Activated CD4-positive, alpha-beta T cell treated with anti-CD3 and anti-CD28 coated beads, Interleukin-2, amount 50 U/mL, for 1 hour (primary cell): ENCODE results near the gene KRTAP5-6.
"Not testable (repeated sequence)": the region's sequence is repeated elsewhere in the genome, so short reads cannot be mapped to it uniquely, and the experiment has no call there.

Experiments used
- DNase-seq: peaks from one replicate; pipeline ENCODE4 v3.0.0-alpha.2; 2020

Gene KRTAP5-6

GRCh38 chr11:1662699-1663283 is 34.2 kb upstream of the KRTAP5-6 start:
- DNase-seq, result not testable (repeated sequence)

GRCh38 chr11:1665313-1665712 is 31.7 kb upstream of the KRTAP5-6 start:
- no peak for DNase-seq

GRCh38 chr11:1667121-1667850 is 29.7 kb upstream of the KRTAP5-6 start:
- DNase-seq, result no peak

- no peak for DNase-seq
Observed at GRCh38 chr11:1667906-1668305, 29.1 kb upstream of the KRTAP5-6 start.

DNA sequence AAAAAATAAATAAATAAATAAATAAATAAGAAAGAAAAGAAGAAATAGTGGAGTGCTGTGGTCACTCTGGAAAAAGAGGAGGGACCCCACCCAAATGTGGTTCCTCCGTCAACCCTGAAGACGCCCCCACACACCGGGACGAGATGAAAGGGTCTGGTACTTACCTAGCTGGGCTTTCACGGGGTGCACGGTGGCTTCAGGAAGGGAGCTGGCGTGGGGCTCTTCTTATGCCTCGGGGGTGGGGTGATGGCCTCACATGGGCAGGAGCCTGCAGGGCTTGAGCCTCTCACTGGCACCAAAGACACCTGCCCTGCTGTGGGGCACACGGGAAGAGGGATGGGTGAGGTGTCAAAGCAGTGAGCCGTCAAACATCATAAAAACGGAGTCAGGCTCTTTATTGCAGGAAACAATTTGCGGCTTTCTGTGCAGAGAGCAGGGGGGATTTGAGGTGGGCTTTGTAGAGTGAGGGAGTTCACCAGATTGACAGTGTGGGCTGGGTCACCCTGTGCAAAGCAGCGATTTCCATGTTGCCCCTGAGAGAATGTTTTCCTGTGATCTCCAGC is 28.0 kb upstream of the KRTAP5-6 start:
- no peak for DNase-seq

DNA sequence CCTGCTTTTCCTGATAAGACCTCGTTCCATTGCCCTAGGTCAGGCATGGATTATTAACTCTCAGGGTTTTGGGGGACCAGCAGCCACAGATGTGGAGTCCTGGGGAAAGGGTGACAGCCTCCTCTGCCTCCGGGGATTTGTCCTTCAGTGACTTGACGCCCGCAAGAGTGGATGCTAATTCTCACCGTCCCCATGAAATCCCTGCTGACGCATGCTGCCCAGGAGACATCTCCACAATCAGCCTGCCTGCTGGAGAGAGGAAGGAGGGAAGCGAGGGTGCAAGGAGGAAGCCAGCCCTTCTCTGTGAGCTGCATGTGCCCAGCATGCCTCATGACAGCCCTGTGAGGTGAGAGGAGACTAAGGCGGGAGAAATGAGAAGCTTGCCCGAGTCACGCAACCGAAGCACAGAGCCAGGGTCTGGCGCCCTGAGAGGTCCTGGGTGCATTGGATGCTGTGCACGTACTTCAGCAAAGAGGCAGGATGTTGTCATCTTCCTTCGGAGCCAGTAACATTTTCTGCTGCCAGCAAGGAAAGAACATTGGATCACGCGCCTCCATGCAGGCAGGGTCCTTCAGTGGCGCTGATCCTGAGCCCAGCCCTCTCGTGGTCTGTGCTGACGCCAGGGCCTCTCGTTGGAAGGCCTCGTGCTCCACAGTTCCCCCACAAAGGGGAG is 27.3 kb upstream of the KRTAP5-6 start:
- no peak for DNase-seq

DNA sequence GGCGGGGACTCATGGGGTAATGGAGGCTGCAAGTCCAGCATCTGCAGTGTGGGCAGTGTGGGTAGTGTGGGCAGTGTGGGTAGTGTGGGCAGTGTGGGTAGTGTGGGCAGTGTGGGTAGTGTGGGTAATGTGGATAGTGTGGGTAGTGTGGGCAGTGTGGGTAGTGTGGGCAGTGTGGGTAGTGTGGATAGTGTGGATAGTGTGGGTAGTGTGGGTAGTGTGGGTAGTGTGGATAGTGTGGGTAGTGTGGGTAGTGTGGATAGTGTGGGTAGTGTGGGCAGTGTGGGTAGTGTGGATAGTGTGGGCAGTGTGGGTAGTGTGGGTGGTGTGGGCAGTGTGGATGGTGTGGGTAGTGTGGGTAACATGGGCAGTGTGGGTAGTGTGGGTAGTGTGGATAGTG is 26.5 kb upstream of the KRTAP5-6 start:
- not testable (repeated sequence) for DNase-seq

DNA sequence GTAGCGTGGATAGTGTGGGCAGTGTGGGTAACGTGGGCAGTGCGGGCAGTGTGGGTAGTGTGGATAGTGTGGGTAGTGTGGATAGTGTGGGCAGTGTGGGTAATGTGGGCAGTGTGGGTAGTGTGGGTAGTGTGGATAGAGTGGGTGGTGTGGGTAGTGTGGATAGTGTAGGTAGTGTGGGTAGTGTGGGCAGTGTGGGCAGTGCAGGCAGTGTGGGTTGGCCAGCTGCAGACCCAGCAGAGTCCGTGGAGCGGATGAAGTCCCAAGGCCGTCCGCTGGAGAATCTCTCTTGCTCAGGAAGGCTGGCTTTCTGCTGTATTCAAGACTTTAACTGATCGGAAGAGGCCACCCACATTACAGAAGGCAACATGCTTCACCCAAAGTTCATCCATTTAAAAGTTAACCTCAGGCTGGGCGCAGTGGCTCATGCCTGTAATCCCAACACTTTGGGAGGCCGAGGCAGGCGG is 26.1 kb upstream of the KRTAP5-6 start:
- no peak for DNase-seq

GRCh38 chr11:1671658-1672057 is 25.3 kb upstream of the KRTAP5-6 start:
- DNase-seq, result no peak

DNA sequence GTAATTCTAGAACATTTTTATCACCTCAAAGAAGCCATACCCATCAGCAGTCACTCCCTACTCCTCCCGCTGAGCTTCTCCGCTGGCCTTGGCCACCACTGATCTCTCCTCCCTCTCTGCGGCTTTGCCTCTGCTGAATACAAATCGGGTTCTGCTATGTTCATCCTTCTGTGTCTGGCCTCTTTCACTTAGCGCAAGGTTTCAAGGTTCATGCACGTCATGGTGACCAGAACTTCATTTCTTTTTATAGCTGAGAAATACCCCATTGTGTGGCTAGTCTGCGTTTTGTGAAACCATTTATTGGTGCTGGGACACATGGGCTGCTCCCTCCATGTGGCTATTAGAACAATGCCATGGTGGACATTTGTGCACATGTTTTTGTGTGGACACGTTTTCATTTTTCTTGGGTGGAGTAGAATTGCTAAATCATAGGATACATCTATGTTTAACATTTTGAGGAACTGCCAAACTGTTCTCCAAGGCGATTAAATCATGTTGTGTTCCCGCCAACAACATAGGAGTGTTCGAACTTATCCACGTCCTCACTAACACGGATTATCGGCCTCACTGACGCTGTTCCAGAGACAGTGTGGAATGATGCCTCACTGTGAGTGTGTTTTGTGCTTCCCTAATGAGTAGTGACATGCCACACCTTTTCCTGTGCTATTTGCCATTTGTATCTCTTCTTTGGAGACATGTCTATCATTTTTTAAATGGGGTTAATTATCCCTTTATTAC is 24.2 kb upstream of the KRTAP5-6 start:
- DNase-seq, result no peak

- no peak for DNase-seq
Observed at GRCh38 chr11:1673446-1674172, 23.4 kb upstream of the KRTAP5-6 start.

DNA sequence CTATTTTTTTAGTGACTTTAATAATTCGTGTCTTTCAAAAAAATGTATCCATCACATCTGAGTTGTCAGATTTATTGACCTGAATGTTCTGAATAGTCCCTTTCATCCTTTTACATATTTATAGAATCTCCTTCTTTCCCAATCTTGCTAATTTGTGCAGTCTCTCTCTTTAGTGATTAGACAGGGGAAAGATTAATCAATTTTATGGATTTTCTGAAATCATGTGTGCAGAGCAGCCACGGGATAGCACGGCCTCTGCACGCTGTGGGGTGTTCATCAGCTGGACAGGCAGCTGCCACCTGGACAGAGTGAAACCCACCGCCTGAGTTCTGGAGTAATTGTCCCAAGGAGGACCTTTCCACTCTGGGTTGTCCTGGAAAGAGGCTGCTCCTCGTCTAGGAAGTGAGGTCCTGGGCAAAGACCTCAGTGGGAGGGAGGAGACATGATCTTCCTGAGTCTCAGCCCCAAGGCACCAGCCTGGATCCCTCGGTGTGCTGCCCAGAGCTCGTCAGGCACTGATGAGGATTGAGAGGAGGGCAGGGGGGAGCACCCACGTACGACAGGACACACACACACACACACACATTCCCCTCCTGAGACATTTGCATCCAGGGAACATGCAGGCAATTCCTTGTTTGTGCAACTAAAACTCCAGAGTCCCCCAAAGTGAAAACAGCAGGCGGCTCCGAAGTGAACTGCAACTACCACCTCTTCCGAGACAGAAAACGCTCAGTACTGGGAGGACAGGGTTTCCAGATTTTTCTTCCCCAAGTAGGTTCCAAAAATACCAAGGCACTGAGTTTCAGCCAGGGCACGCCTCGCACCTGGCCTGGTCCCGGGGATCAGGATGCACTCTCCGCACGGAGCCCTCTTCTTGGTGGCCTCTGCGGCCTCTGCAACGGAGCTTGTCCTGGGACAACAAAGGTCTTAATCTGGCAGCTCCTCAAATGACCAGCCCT is 22.5 kb upstream of the KRTAP5-6 start:
- DNase-seq, result no peak

DNA sequence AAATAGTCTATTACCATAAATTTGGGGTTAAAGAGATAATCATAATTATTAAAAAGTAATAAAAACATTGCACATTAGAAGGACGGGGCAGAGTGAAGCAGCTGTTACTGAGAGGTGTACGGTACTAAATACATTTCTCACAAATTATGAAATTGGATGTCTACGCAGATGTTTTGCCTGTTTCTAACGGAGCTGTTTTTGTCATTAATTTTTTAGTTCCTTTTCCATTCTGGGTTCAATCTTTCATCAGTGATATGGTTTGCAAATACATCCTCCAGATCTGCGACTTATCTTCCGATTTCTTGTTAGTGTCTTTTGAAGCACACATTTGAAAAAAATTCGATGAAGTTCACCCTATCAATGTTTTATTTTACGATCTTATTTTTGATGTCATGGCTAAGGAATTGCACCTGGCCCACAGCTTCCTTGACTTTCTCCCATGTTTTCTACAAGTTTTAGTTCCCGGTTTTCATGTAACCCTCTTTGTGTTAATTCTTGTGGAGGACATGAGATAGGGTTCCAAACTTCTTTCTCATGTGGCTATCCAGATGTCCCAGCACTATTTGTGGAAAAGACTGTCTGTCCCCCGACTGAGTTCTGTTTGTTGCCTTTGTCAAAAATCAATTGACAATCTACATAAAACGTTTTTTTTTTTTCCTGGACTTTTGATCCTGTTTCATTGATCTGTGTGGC is 21.3 kb upstream of the KRTAP5-6 start:
- DNase-seq, result no peak

GRCh38 chr11:1676229-1676740 is 20.7 kb upstream of the KRTAP5-6 start:
- DNase-seq, result no peak

DNA sequence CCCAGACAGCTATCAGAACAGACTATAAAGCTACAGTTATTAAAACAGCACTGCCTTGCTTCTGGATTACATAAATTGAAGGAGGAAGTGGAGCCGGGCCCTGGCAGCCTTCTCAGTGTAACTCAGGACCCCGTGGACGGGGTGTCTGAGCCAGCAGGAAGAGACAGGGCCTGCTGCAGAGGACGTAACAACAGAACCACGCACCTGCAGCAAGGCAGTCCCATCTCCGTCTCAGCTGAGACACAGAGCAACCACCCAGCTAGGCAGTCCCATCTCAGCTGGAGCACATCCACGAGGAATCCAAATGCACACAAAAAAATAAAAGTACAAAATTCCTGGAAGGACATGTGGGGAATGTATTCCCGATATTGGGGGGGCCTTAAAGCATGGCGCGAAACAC is 17.1 kb upstream of the KRTAP5-6 start:
- DNase-seq, result no peak

- no peak for DNase-seq
Observed at GRCh38 chr11:1682225-1682905, 14.6 kb upstream of the KRTAP5-6 start.

DNA sequence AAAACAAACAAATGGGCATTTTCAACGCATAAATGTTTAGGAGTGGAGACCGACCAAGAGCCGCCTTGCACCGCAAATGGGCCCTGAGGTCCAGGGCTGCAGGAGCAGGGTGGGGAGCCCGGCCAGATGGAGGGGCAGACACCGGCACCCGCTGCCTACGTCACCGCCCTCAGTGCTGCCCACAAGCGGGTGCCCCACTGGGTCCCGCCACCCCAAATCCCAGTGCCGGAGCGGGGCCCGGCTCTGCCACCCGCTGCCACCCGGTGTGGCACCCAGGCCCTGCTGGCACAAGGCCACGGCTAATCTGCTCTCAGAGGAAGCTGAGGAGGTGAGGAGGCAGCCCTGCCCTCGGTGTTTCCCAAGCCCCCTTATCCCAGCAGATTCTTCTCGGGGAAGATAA is 13.8 kb upstream of the KRTAP5-6 start:
- not testable (repeated sequence) for DNase-seq

- DNase-seq, result not testable (repeated sequence)
Observed at GRCh38 chr11:1683904-1684572, 13.0 kb upstream of the KRTAP5-6 start.
